Measurements from ENCODE around the gene PROSER1.
"Not testable (repeated sequence)": the region's sequence is repeated elsewhere in the genome, so short reads cannot be mapped to it uniquely, and the experiment has no call there.

PROSER1 gene

DNA sequence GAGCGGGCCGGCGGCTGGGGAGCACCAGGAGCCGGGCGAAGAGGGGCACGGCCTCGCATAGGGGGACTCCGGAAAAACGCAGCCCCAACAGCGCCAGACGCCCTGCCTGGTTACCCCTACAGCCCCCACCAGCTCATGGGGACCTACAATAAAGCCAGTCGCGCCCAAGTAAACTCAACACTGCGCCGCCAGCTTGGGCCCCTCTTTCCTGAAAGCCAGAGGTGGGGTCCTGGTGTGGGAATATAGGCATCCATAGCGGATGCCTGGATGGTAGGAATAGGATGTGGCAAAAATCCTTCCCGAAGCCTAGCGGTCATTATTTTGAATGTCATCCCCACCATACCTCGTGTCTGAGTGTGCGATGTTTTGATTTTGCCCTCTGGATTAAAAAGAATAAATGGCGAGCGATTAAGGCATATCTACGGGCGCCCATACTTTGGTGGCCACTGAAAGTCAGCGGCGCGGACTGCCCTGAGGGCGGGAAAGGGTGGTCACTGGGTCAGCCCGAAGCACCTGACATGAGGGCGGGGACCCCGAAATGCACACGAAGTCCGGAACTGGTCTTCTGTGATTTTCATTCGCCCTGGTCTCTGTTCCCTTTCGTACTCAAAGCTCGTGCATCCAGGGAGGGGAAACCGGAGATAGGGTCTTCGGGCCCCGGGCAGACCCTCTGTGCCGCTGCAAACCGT is at the start of gene PROSER1, which contains the start of gene NHLRC3:
Gene PROSER1, minus strand, starts transcription at position 210 of the 689 bp plus-strand sequence. CDS start 847 bp downstream, outside the sequence.
Gene NHLRC3, plus strand, starts transcription at position 577 of the 689 bp plus-strand sequence. CDS start 184 bp downstream, outside the sequence.
- peak; percentile 96 for DNase-seq

DNA sequence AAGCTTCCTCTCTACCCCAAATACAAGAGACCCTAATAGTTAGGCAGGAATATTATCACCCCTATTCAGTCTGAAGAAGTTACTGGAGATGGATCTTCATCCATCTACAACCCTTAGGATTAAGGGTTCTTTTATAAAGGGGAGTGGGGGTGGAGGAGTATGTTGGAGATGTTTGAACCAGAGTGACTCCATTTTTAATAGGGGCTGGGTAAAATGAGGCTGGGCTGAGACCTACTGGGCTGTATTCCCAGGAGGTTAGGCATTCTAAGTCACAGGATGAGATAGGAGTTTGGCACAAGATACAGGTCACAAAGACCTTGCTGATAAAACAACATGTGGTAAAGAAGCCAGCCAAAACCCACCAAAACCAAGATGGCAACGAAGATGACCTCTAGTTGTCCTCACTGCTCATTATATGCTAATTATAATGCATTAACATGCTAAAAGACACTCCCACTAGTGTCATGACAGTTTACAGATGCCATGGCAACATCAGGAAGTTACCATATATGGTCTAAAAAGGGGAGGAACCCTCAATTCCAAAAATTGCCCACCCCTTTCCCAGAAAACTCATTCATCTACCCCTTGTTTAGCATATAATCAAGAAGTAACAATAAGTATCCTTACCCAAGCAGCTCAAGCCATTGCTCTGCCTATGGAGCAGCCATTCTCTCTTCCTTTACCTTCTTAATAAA is 48.5 kb upstream of the PROSER1 start:
- not testable (repeated sequence) for DNase-seq

DNA sequence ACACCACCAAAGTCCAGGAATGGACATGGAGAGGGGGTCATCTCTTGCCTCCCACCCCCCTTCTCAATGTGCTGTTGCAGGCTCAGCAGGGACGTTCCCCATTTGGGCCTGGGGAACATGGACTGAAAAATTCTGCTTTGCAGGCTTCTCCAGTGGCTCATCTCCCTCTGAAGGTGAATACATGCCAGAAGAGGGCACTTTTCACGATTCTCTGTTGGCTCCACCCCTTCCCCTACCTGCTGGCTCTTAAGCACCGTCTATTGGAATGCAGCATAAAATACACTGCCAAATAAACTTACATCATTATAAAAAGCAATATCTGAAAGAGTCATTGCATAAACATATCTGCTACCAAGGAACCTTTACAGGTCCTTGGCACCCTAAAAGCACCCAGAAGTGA is 36.1 kb upstream of the PROSER1 start:
- DNase-seq: no peak

DNA sequence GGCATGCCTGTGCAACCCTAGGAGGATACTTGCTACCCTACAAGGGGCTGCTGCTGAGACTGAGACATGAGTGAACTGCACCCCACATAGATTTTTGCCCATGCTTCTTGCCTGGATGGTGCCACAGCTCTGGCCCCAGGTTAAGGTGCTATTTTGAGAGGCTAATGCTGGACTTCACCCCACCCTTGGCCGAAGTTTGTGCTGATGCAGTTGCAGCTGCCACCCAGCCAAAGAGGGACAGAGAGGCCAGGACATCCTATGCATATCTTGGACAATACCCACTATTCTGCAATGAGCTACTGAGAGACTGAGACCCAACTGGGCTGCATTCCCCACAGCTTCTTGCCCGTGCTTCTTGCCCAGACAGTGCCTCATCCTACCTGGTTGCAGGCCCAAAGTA is 35.0 kb upstream of the PROSER1 start:
- no peak for DNase-seq

DNA sequence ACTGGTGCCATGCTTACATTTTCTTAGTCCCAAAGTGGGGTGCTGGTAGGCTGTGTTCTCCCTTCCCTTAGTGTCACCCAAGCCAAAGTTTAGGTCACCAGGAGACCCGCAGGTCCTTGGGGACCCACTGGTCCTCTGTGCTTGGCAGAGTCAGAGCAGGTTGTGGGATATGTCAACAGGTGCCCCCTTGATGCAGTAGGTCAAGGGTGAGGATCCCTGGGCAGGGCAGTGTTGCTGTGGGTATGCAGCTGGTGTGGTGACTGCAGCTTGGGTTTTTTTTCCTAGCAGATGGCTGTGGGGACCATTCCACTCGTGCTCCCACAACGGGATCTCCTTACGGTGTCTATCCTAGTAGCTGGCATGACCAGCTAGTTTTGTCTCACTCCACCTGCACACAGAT is 24.1 kb upstream of the PROSER1 start:
- DNase-seq: no peak

DNA sequence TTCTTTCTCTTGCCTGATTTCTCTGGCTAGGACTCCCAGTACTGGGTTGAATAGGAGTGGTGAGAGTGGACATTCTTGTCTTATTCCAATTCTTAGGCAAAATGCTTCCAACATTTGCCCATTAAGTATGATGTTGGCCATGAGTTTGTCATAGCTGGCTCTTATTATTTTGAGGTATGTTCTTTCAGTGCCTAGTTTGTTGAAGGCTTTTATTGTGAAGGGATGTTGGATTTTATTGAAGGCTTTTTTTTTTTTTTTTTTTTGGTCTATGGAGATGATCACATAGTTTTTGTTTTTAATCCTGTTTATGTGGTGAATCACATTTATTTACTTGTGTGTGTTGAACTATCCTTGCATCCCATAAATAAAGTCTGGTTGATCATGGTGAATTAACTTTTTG is 20.2 kb upstream of the PROSER1 start:
- DNase-seq: no peak

DNA sequence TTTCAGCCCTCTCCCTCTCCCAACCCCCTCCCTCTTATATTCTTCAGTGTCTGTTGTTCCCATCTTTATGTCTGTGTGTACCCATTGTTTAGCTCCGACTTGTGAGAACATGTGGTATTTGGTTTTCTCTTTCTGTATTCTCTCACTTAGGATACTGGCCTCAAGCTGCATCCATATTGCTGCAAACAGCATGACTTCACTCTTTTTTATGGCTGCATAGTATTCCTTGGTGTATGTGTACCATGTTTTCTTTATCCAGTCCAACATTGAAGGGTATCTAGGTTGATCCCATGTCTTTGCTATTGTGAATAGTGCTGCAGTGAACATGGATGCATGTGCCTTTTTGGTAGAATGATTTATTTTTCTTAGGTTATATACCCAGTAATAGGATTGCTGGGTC is 18.1 kb upstream of the PROSER1 start:
- no peak for DNase-seq

DNA sequence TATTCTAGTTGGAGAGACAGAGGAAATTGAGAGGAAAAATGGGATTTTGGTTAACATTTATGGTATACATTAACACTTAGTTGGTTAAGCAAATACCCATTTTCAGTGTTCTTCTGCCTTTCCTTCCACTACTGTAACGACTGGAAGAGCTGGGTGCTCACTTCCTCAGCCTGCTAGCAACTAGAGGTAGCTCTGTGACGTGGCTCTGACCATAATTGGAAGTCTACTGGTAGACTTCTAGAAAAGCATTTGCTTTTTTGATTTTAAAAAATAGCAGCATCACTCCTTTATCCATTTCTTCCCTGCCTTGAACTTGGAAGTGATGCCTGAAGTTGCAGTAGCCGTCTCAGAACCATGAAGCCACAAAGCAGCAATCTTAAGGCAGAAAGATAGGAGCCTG is 16.2 kb upstream of the PROSER1 start:
- DNase-seq: no peak

DNA sequence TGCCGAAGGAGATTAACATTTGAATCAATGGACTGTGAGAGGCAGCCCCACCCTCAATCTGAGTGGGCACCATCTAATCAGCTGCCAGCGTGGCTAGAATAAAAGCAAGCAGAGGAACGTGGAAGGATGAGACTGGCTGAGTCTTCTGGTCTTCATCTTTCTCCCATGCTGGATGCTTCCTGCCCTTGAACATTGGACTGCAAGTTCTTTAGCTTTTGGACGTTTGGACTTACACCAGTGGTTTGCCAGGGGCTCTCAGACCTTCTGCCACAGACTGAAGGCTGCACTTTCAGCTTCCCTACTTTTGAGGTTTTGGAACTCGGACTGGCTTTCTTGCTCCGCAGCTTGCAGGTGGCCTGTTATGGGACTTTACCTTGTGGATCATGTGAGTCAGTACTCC is 15.1 kb upstream of the PROSER1 start:
- DNase-seq: peak; percentile 21

DNA sequence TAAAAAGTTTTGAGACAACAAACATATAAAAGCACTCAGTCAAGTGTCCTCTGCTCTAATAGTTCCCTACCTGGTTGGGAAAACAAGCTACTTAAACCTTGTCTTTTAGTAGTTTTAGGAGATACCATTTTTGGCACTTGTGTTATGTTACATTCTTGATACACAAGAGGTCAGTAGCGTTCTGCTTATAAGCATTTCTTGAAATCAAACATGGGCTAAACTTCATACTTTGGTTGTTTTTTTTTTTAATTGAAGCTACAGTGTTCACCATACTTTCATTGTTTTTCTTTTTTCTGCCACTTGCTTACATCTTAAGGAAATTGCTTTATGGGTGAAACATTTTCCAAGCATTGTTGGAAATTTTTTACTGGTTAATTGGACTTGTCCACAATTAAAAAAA is 13.3 kb upstream of the PROSER1 start:
- DNase-seq: peak; percentile 83

DNA sequence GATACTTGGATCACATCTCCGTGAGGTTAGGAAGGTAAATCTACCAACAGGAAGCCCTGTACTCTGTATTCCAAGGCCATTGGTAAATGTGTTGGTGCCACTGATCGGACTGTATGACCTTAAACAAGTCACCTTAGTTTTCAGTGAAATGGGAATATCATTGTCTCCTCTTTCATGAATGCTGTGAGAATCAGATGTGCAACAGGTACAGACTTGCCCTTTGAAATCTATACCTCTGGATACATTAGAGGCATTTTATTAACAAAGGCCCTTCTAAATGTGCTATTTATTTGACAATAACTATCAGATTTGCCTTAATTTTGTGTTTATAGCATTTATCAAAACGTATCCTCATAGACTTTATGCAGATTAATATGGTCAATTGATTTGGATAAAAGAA is 11.4 kb upstream of the PROSER1 start:
- no peak for DNase-seq

DNA sequence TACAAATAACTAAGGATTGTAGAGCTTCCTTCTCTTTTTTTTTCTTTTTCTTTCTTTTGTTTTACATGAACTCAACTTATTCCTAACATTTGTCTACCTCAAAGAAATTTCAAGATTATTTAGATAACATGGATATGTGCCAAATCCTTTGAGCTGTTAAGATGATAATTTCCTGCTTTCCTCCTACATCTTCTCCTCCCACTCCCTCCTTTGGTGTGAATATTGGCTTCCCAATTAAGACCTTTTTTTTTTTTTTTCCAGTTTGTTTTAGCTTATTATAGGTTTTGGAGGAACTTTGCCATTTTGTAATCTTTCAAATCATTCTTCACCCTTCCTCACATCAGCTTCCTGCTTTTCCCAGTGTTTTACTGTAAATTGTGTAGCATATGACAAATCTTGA is 10.9 kb upstream of the PROSER1 start:
- DNase-seq: no peak

DNA sequence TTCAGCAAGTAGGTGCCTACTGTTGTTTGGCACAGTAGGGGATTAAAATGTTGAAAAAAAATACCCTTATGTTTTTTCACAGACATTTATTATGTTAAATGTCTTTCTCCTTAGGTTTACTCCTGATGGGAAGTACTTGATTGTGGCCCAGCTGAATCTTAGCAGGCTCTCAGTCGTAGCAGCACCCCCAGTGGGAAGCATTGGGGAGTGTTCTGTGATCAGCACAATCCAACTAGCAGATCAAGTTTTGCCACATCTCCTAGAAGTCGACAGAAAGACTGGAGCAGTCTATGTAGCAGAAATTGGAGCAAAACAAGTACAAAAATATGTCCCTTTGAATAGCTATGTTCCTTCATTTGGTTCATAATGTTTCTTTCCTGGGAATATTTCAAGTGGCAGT is 9.7 kb upstream of the PROSER1 start:
- DNase-seq: peak; percentile 64

DNA sequence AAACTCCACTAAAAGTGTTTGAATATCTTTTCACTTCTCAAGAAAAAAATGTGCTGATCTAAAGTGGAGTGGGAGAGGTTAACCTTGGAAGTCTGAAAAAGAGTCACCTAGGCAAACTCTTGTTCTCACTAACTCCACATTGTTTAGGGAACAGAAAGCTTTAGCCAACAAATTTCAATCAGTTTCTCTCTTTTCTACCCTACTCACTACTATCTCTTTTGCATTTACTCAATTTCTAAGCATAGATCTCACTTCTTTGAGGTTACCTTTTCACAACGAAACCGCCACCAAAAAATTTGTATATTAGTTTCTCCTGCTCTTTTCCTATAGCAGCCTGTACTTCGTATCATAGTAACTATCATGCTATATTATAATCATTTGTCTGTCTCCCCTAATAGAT is 6.6 kb upstream of the PROSER1 start:
- no peak for DNase-seq

DNA sequence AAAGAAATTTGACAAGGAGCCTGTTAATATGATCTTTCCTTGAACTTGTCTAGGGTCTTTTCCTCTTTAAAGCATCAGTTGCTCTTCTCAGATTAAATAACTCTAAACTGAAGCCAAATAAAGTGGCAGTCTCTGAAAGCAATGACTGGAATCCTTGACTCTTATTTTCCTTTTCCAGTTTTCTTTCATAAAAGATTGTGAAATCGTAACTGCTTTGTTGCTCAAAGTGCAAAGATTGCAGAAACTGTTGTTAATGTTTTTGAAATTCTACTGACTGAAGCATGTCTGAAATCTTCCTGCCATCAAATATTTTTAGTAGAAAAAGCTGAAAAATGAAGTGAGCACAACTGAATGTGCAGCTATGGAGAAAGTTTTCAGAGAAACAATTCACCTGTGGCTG is 2.3 kb upstream of the PROSER1 start:
- no peak for DNase-seq

DNA sequence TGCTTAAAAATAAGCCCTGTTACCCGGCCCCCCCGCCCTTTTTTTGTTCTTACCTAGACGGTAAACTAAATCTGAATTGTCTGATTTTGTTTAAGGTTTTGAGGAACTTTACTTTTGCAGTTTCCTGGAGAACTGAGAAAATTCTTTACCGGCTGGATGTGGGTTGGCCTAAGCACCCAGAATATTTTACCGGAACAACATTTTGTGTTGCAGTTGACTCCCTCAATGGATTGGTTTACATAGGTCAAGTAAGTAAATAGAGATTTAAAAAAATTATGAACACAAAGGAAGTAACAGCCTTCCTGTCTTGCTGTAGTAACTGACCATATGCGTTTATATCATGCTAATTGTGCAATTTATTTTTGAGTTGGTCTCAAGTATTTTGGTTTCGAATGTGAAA is 1.2 kb upstream of the PROSER1 start:
- no peak for DNase-seq

DNA sequence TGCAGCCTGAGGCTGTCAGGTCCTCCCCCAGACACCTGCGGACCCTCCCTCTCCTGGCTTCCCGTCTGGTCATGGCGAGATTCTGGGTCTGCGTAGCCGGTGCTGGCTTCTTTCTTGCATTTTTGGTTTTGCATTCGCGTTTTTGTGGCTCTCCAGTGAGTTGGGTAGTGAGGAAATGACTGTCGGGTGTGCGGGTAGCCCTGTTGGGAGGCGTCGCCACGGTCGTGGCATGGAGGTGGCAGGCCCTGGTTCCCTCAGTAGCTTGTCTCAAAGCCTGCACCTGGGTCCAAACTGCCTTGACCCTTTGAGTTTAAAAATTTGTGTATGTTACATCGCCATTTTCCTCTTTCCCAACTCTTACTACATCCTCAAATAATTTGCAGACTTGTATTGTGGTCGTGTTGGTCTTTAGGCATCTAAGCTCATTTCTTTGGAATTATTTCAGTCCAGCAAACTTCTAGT is 711 bp upstream of the PROSER1 start:
- no peak for DNase-seq

DNA sequence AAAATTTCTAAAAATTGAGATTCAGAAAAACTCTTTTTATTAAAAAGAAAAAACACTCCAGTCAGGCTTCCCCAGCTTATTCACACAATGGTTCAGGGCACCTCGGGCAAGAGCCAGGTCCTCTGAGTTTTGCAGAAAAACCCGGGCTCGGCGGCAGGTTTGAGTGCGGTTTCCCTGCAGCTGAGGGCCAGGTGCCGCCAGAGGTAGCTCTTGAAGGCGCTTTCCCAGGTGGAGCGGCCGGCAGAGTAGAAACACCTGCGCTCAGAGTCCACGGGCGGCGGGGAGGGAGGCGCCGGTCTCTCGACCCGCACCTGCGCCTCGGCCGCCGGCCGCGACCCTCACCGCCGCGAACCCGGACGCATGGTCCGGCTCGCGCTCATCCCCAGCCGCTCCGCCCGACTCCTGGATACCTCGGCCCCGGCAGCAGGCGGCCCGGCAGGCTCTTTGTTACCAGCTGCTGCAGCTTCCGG is 444 bp downstream of the PROSER1 start:
- DNase-seq: peak; percentile 82

DNA sequence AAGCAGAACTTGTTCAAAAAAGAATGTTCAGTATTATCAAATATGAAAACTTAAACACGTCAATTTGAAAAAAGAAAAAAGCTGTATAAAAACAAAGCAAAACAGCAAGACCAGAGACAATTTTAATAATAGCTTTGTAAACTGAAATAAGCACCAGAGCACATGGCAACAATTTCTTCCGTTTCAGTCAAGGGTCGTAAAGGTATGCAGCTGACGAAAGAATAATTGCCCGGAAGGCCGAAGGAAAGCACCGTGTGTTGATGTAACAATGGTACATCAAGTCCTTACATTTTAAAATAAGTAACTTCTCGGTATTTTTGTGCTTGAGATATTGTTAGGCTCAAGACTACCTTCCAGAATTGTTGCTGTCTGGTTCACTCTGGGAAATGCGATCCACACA is 1.7 kb downstream of the PROSER1 start:
- DNase-seq: peak; percentile 54

DNA sequence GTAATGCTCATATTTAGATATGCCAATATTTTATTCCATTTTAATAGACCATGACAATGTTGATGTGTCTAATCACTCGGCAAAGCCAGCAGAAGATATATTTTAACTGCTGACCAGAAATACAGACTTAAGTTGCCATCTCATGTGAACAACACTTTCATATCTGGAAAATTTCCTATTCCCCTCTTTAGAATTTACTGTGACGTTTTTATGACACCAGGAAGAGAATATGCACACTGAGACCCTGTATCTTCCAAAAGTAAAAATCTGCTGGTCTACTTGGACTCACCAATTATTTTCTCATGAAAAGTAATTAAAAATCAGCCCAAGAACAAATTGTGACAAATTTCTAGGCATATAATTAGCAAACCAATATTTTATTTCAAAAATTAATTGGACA is 2.1 kb downstream of the PROSER1 start:
- no peak for DNase-seq

DNA sequence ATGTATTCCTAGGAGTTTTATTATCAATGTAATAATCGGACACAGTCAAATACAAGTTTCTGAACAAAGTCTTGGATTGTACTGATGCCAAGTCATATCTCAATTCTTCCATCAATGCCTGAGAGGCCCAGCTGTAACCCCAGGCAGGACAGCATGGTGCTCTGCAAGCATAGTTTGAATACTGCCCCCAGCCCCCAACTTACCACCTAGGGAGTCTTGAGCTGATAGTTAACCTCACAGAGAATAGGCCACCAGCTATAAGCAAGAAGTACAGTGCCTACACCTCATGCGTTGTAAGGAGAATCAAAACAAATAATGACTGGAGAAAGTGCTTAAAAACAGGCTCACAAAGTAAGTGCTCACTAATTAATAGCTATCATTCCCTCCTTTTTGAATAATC is 2.7 kb downstream of the PROSER1 start:
- peak; percentile 65 for DNase-seq

DNA sequence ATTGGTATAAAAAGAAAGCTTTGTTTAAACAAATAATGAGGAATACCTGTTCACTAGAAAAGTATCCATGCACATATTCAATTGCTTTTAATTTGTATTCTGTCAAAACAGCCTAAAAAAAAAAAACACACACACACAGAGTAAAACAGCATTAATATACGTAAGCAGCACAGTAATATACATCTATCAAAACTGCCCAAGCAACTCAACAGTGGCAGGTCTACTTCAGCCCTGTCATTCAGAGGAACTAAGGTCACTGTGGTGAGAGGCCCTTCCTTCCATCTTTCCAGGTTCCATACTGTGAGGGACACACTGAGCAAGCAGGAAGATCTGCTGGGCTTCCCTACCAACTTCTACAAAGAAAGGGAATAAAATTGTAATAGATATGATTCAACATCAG is 3.8 kb downstream of the PROSER1 start:
- no peak for DNase-seq

DNA sequence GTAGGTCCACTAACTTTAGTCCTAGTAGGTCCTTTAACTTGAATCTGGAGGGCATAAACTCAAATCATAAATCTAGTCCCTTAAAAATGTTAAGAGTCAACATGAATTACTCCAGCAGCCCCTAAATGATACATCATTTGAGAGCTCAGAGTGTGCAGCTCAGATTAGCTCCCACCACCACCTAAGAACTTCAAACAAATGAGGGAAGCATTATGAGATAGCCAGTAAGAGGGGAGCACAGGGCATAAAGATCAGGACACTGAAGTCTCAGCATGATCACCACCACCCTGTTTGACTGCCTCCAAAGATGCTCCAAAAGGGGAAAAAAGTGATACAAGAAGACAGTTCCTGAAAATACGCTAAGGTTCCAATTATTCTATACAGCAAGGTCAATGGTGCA is 5.7 kb downstream of the PROSER1 start:
- no peak for DNase-seq

DNA sequence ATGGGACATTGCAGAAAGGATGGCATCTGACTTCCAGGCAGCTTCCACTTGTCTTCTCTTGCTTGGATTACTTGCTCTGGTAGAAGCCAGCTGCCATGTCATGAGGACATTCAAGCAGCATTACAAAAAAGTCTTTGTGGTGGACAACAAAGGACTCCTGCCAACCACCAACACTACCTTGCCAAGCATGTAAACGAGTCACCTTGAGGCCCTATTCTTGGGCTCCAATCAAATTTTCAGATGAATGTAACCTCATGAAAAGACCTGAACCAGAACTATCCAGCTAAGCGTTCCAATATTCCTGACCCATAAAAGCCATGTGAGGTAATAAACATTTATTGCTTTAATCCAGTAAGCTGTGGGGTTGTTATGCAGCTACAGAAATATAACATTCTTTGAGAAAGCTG is 12.5 kb downstream of the PROSER1 start:
- DNase-seq: no peak

Measured in NCI-H82 (cell line).